GM19043 (cell line): ENCODE results near the gene POM121L12.

Experiments used
- ATAC-seq: cut with Tn5 transposase; IDR thresholded peaks from one replicate; pipeline ENCODE4 v1.9.1; 2021; ENCODE audit warnings: low read depth; ENCODE audit not compliant: unreplicated experiment

The POM121L12 gene

GRCh38 chr7:53035499-53036412, at the start of gene POM121L12:
TSS of gene POM121L12 (plus strand) at chr7:53035633. CDS start at chr7:53035672, 39 bp downstream.
- no peak for ATAC-seq

DNA sequence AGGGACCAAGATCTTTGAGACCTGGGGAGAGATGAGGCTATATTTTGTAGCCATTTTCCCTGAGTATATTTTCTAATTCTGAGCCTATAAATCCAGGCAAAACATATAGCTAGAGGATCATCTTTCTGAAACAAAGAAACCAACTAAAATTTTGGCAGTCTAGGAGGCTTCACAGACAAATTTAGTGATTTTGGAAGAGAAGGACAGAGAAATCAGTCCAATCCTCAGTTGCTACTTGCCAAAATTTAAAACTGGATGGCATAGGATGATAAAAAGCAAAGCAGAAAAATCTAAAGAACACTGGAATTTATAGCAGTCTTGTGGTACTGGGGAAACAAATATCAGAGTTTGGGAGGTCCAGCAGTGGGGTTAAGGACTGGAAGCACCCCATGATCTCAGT, 43.4 kb upstream of the POM121L12 start:
- no peak for ATAC-seq

GRCh38 chr7:52992479-52993162, 42.8 kb upstream of the POM121L12 start:
- no peak for ATAC-seq

GRCh38 chr7:52995676-52996075, 39.8 kb upstream of the POM121L12 start:
- ATAC-seq = no peak

GRCh38 chr7:53001221-53001620, 34.2 kb upstream of the POM121L12 start:
- no peak for ATAC-seq

DNA sequence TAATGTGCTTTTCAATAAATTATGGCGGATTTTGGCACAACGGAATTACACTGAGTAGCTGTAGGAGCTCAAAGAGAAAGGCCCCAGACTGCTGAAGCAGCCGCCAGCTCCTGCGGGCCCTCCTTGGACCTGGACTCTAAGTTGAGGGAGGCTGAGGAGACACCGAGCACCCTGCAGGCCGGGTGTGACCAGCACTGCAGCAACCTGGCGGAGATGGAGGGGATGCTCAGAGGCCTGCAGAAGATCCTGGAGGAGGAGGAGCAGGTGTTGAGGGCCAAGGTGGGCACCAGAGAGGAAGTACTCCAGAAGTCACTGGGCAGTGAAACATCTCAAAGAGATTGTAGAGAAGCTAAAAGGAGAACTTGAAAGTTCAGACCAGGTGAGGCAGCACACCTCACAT, 33.0 kb upstream of the POM121L12 start:
- ATAC-seq = no peak

DNA sequence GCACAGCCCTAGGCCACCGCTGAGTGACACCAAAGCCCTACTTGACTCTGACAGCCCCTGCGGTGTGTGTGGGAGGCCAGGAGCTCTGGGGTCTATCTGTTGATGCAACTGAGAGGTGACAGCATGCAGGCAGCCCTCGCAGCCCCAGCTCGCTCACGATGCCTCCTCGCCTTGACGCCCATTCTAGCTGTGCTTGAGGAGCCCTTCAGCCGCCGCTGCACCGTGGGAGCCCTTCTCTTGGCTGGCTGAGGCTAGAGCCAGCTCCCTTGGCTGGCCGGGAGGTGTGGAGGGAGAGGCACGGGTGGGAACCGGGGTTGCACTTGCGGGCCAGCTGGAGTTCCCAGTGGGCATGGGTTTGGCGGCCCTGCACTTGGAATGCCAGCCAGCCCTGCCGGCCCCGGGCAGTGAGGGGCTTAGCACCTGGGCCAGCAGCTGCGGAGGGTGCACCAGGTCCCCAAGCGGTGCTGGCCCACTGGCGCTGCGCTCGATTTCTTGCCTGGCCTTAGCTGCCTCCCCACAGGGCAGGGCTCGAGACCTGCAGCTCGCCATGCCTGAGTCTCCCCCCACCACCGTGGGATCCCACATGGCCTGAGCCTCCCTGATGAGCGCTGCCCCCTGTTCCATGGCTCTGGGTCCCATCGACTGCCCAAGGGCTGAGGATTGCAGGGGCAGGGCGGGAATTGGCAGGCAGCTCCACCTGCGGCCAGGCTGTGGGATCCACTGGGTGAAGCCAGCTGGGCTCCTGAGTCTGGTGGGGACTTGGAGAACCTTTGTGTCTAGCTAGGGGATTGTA, 31.6 kb upstream of the POM121L12 start:
- no peak for ATAC-seq

- no peak for ATAC-seq
These were observed 21.5 kb upstream of the POM121L12 start for GRCh38 chr7:53013925-53014324.

- no peak for ATAC-seq
These were observed 20.0 kb upstream of the POM121L12 start for GRCh38 chr7:53015463-53015862.

DNA sequence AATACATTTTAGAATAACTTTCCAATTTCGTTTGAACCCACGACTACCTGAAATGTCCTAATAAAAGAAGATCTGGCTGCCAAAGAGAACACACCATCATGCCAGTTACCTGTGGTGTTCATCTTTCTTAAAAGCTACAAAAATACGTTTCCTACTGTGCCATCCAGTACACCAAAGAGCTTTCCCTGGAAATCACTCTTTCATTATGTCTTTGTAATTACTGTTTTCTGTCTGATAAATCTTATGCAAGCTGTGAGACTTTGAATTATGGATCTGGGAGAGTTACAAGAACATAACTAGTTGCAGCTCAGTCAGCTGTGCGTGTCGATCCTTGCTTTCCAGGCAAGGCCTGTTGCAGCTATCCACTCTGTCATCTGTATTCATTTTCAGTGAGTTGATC, 12.5 kb upstream of the POM121L12 start:
- no peak for ATAC-seq

- no peak for ATAC-seq
These were observed 13.2 kb downstream of the POM121L12 start for GRCh38 chr7:53048638-53049037.

DNA sequence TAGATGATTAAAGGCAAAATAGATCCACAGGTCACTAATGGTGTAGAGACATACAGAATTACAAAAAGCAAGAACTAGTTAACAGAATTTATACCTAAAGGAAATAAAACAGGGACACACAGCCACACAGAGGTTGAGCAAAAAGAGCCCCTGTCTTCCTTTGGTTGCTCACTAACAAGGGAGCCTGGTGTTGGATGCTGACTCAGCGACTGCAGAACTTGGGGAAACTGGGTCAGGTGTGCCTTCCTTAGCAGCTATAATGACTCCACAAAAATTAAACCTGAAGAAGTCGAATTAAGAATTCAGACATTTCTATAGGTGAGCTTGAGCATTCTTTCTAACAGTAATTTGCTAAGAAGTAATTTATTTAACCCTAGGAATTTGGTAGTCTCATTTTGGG, 15.0 kb downstream of the POM121L12 start:
- ATAC-seq = no peak

GRCh38 chr7:53059591-53059990, 24.2 kb downstream of the POM121L12 start:
- no peak for ATAC-seq

GRCh38 chr7:53060066-53060465, 24.6 kb downstream of the POM121L12 start:
- ATAC-seq = no peak

DNA sequence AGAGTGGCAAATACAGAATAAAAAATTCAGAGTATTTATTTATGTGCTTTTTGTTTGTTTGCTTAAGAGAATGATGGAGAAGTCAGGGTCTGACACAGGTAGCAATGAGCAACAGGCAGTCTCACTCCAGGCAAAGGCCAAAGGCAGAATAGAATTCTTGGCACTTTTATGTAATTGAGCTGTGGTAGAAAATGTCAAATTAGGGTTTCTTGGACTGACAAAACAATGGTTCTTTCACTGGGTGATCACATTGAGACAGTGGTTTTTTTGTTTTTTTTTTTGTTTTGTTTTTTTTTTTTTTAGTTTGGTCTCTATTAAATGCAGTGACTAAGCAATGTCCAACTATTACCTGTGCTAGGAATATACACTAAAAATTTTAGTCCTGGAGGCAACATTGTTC, 27.4 kb downstream of the POM121L12 start:
- no peak for ATAC-seq

DNA sequence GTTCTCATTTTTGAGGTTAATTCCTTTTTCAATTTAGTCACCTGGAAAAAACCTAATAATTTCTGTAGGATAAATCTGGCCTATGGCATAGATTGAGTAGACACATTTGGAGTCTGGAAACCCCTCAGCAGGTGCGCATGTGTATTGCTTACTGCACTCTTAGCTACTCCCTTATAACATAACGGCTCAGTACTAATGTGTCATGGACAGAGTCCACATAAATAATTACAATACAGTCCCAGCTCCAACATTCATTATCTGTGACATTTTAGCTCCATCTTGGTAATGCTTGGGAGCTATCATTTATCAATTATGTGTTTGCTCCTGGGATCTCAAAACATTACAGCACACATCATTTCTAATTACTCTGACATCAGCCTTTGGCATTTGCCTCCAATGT, 33.2 kb downstream of the POM121L12 start:
- no peak for ATAC-seq

- ATAC-seq = no peak
These were observed 35.5 kb downstream of the POM121L12 start for GRCh38 chr7:53070883-53071282.
